Left renal cortex interstitium (tissue), 4 donors: ENCODE measurements around the gene CTAGE1. TPM values are rescaled to one million over a fixed set of nuclear protein-coding genes. Genes with fewer than 3 reads are reported as not detected.

ENCODE experiments used
- DNase-seq, 4 donors: peaks; one replicate each; pipeline ENCODE4 v3.0.0-alpha.2; 2013; ENCODE audit warnings: low read depth in 4 of 4, low spot score in 2 of 4, missing footprints in 1 of 4
- polyA plus RNA-seq, 4 donors: library from polyadenylated mRNA; unstranded; fragments of 120-200 nt; gene quantifications; one replicate each; pipeline ENCODE4 v1.2.1, GENCODE V29; 2013; ENCODE audit not compliant: insufficient read length in 4 of 4

The CTAGE1 gene
- polyA plus RNA-seq, 4 donors: 0.05 to 0.06 TPM; not detected in 2

- no peak for DNase-seq
These were observed 23.9 kb upstream of the CTAGE1 start for GRCh38 chr18:22441638-22442037.

- DNase-seq: no peak
These were observed 21.7 kb upstream of the CTAGE1 start for GRCh38 chr18:22439447-22439846.

- no peak for DNase-seq
These were observed 18.4 kb upstream of the CTAGE1 start for GRCh38 chr18:22436136-22436535.

- DNase-seq: no peak
These were observed 17.4 kb upstream of the CTAGE1 start for GRCh38 chr18:22434973-22435608.

GRCh38 chr18:22433956-22434355, 16.2 kb upstream of the CTAGE1 start:
- no peak for DNase-seq

GRCh38 chr18:22432657-22433137, 15.0 kb upstream of the CTAGE1 start:
- no peak for DNase-seq

GRCh38 chr18:22429564-22429963, 11.8 kb upstream of the CTAGE1 start:
- no peak for DNase-seq

- DNase-seq: no peak
These were observed 11.0 kb upstream of the CTAGE1 start for GRCh38 chr18:22428672-22429071.

- no peak for DNase-seq
These were observed 10.3 kb upstream of the CTAGE1 start for GRCh38 chr18:22427822-22428549.

- DNase-seq: no peak
These were observed 6.8 kb upstream of the CTAGE1 start for GRCh38 chr18:22424565-22424963.

- DNase-seq: no peak
These were observed 6.3 kb upstream of the CTAGE1 start for GRCh38 chr18:22423878-22424564.

- DNase-seq: no peak
These were observed 5.3 kb upstream of the CTAGE1 start for GRCh38 chr18:22422909-22423548.

GRCh38 chr18:22420652-22421051, 2.9 kb upstream of the CTAGE1 start:
- no peak for DNase-seq

GRCh38 chr18:22412176-22412911, 5.4 kb downstream of the CTAGE1 start:
- no peak for DNase-seq

GRCh38 chr18:22411446-22411845, 6.3 kb downstream of the CTAGE1 start:
- no peak for DNase-seq

- DNase-seq: no peak
These were observed 7.6 kb downstream of the CTAGE1 start for GRCh38 chr18:22410126-22410525.

GRCh38 chr18:22409445-22409844, 8.3 kb downstream of the CTAGE1 start:
- DNase-seq: no peak

GRCh38 chr18:22408059-22408458, 9.7 kb downstream of the CTAGE1 start:
- DNase-seq: no peak

- no peak for DNase-seq
These were observed 12.6 kb downstream of the CTAGE1 start for GRCh38 chr18:22405142-22405541.

- DNase-seq: no peak
These were observed 13.8 kb downstream of the CTAGE1 start for GRCh38 chr18:22403950-22404349.
